NCI-H1417 treated with DMSO at 0.1 percent for 48 hours (cell line): ENCODE data around the gene SGCD.

ENCODE experiments used
- DNase-seq: peaks from one replicate; lab custom pipeline; 2025; lab: John Stamatoyannopoulos, UW

The SGCD gene

GRCh38 chr5:156361436-156362109 is 34.6 kb downstream of the SGCD start:
- no peak for DNase-seq

DNA sequence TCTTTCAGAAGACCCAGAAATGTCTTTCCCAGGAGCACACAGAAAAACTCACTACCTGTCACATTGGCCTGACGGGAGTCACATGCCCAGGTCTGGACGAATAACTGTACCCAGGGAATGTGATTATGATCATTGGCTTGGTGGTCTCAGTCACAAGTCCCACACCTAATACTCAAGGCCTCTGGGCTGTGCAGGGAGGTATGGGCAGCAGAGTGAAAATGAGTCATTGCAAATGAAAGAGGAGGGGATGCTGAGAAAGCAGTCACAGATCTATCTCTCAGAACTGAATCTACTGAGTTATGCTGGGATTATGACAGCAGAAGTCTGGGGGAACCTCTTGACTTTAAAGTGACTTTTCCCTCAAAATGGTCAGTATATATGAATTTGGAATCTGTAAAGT is 36.9 kb downstream of the SGCD start:
- DNase-seq = no peak

DNA sequence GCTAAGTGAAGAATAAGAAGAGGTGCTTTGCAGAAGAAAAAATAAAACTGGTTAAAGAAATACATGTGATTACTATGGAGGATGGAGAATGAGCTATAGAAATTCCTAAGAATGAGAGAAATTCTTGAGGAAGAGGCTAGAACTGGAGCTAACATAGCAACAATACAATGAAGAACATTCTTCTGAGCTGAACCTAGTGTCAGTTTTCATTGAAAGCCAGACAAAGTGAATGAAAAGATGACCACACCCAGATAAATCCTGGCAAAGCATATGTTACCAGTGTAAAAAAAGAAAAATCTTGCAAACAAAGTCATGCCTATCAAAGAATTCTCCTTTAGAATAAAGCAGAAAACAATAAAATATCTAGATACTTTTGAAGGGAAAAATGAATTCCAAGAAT is 39.6 kb downstream of the SGCD start:
- no peak for DNase-seq

- no peak for DNase-seq
Measured at GRCh38 chr5:156367597-156367996, 40.6 kb downstream of the SGCD start.

DNA sequence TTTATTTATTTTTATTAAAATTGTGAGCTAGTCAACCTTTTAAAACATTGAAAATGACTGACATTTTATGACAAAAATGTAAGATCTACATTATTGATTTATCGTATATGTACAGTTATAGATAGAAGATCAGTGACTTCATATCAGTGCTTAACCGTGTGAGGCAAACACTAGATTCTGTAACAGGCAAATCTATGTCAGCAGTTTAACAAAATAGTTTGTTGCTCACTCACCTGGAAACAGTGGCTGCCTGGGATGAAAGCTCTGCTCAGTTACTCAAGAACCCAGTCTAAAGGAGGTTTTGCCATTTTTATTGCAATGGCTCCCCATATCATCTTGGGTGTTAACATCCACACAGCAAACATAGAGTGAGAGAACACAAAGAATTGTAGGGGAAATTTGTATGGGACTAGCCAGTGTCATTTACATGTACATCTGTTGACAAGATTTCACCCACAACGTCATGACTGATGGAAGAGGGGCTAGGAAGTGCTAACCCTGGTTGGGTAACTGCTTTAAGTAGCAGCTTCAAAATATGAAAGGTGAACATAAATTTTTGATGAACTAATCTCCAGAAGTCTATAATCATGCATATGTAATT is 49.0 kb downstream of the SGCD start:
- no peak for DNase-seq

- no peak for DNase-seq
Measured at GRCh38 chr5:156376751-156377150, 49.8 kb downstream of the SGCD start.

DNA sequence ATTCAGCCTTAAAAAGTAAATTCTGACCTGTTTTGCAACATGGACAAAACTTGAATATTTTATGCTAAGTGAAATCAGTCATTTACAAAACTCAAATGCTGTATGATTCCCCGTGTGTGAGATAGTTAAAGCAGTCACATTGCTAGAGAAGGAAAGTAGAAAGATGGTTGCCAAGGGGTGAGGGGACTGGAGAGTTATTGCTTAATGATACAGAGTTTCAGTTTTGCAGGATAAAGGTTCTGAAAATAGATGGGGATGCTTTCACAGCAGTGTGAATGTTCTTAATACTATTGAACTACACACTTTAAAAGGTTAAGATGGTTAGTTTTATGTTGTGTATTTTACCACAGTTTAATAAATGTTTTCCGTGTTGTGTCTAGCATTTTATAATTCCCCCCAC is 51.2 kb downstream of the SGCD start:
- no peak for DNase-seq

DNA sequence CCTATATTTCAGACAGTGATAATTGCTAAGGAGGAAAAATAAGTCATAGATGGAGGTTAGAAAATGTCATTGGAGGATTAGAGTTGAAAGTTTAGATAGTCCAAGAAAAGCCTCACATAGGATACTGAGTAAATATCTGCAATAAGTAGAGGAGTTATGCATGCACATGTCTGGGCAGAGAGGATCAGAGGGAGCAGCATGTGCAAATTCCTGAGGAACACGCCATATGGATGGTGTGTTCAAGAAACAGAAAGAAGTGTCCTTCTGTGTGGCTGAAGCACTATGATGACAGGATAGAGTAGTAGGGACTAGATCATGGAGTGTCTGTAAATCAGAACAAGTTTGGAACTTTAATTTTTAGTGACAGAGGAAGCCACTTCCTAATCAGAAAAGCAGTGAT is 52.2 kb downstream of the SGCD start:
- DNase-seq = no peak

DNA sequence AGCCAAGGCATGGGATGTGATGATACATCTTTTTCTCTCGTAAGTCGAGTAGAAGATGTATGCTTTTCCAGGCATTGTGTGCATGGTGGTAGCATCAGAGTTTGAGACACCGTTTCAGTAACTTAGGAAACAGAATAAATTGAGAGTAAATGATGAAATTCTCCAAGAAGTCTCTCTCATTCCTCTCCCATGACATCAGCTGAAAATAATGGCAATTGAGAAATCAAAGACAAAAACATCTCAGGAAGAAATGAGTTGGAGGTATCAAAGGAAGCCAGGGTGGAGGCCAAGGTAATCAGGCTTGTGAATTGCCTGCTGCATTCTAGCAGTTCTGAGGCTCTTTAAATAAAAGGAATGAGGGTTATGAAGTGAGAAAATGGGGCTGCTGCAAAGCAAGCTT is 53.9 kb downstream of the SGCD start:
- DNase-seq = no peak

DNA sequence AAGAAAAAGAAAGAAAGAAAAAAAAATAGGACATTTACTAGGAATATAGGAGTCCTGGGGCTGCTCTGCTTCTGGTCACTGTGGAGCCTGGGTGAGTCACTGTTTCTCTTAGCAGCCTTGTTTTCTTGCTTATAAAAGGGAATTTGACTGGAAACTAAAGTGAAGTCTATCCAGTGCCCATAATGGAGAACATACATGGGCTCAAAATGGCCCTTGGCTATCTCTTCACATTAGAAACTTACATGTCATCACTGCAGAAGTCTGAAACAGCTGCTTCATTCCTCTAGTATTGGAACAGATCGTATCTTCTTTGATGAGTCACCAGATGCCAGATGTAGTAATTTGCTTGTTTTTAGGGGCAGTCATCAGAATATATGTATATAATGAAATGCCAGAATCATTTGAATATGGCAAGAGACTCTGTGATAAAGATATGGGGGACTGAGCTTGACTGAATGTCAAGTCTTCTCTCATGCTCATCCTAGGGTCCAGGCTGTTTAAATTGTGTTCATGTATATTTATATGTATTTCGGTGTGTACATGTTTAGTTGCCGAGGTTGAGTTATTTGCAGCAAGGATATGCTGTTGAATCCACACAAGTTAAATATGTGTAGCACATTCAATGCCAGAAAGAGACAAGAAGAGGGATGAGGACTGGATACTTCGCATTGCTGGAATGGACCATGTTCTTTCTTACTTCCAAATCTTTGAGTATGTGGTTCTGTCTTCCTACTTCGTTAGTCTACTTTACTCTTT is 56.7 kb downstream of the SGCD start:
- DNase-seq = no peak

- no peak for DNase-seq
Measured at GRCh38 chr5:156385416-156385815, 58.5 kb downstream of the SGCD start.

GRCh38 chr5:156386976-156387375 is 60.0 kb downstream of the SGCD start:
- DNase-seq = no peak

- no peak for DNase-seq
Measured at GRCh38 chr5:156387391-156387790, 60.4 kb downstream of the SGCD start.

GRCh38 chr5:156388233-156388632 is 61.3 kb downstream of the SGCD start:
- no peak for DNase-seq

- DNase-seq = no peak
Measured at GRCh38 chr5:156391139-156391538, 64.2 kb downstream of the SGCD start.

DNA sequence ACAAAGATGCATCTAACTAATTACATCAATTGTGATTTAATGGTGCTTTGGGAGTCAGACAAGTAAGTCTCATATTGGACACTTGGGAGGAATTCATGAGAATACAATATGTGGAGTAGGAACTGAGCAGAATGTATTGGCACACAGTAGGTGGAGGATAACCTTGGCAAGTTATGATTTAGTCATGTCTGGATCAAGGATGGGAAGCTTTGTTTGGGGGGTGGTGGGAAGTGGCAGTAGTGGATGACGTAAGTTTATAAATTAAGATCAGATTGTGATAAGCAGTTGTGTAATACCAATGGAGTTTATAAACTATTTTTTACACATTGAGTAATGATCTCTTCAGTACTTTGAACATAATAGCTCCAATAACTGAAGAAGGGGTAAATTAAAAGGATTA is 67.0 kb downstream of the SGCD start:
- no peak for DNase-seq

GRCh38 chr5:156394642-156395305 is 67.8 kb downstream of the SGCD start:
- DNase-seq = no peak

- no peak for DNase-seq
Measured at GRCh38 chr5:156395306-156395675, 68.3 kb downstream of the SGCD start.

GRCh38 chr5:156396063-156396829 is 69.3 kb downstream of the SGCD start:
- no peak for DNase-seq

DNA sequence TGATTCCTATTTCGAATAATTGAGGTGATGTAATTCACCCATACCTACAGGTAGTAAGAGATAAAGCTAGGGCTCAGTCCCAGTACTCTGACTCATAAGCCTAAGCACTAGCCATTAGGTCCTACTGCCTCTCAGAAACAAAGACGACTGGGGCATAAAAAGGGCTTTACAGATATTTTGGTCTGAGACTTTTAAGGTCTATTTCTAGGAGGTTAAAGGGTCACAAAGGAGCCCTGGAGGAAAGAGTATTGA is 69.8 kb downstream of the SGCD start:
- no peak for DNase-seq

- DNase-seq = no peak
Measured at GRCh38 chr5:156399323-156399722, 72.4 kb downstream of the SGCD start.

- DNase-seq = no peak
Measured at GRCh38 chr5:156400231-156400986, 73.4 kb downstream of the SGCD start.
